Karpas-422 (cell line): ENCODE measurements around the gene WIPI1. TPM values are rescaled to one million over a fixed set of nuclear protein-coding genes. Genes with fewer than 3 reads are reported as not detected.

ENCODE experiments used
- DNase-seq: peaks from one replicate; pipeline ENCODE4 v3.0.0-alpha.2; 2015
- H2AFZ ChIP-seq: fragments of 200-600 bp; sonication (generic); 2 replicates; pipeline ENCODE4 v1.6.1; 2014; ENCODE audit warnings: antibody characterized with exemption, low read length, mixed read lengths
- H3K27ac ChIP-seq: fragments of 200-600 bp; sonication (generic); 2 replicates; pipeline ENCODE4 v1.5.1; 2014; ENCODE audit warnings: mild to moderate bottlenecking, low read length, moderate library complexity
- H3K27me3 ChIP-seq: fragments of 200-600 bp; sonication (generic); 2 replicates; pipeline ENCODE4 v1.6.1; 2014; ENCODE audit warnings: low read length, mixed read lengths
- H3K36me3 ChIP-seq: fragments of 200-600 bp; sonication (generic); 2 replicates; pipeline ENCODE4 v1.6.1; 2014; ENCODE audit warnings: low read length, mixed read lengths; ENCODE audit not compliant: insufficient read depth
- H3K4me1 ChIP-seq: fragments of 200-600 bp; sonication (generic); 2 replicates; pipeline ENCODE4 v1.6.1; 2014; ENCODE audit warnings: mild to moderate bottlenecking, low read length, mixed read lengths
- H3K4me2 ChIP-seq: fragments of 200-600 bp; sonication (generic); 2 replicates; pipeline ENCODE4 v1.6.1; 2014; ENCODE audit warnings: low read length, low read depth, mild to moderate bottlenecking; ENCODE audit not compliant: poor library complexity, severe bottlenecking
- H3K4me3 ChIP-seq: fragments of 200-600 bp; sonication (generic); 2 replicates; pipeline ENCODE4 v1.5.1; 2014; ENCODE audit warnings: mild to moderate bottlenecking, antibody characterized with exemption, low read length, mixed read lengths
- H3K79me2 ChIP-seq: fragments of 200-600 bp; sonication (generic); 2 replicates; pipeline ENCODE4 v1.6.1; 2014; ENCODE audit warnings: mild to moderate bottlenecking, low read length, mixed read lengths
- H3K9ac ChIP-seq: fragments of 200-600 bp; sonication (generic); 2 replicates; pipeline ENCODE4 v1.6.0; 2014; ENCODE audit warnings: low read length
- H3K9me2 ChIP-seq: fragments of 200-600 bp; sonication (generic), shearing (Covaris generic); replicated peaks from 2 replicates; pipeline ENCODE4 v1.6.0; 2014; ENCODE audit warnings: mild to moderate bottlenecking, low read length, moderate library complexity; ENCODE audit not compliant: insufficient read depth
- H3K9me3 ChIP-seq: fragments of 300-700, 200-600 bp; sonication (generic); 2 replicates; pipeline ENCODE4 v1.6.1; 2014; ENCODE audit warnings: low read length, mixed read lengths
- H4K20me1 ChIP-seq: fragments of 200-600 bp; sonication (generic); 2 replicates; pipeline ENCODE4 v1.6.1; 2014; ENCODE audit warnings: mild to moderate bottlenecking, antibody characterized with exemption, low read length, low read depth; ENCODE audit not compliant: insufficient read depth
- total RNA-seq: library from RNA; depleted of rRNA; stranded (reverse); fragments of >200 nt; shearing (Covaris generic); gene quantifications from 2 replicates; pipeline ENCODE4 v1.2.3, GENCODE V29; 2014; ENCODE audit warnings: low replicate concordance

Gene WIPI1
- total RNA-seq, 1 experiment from 2014 or later, result 28.7 TPM

DNA sequence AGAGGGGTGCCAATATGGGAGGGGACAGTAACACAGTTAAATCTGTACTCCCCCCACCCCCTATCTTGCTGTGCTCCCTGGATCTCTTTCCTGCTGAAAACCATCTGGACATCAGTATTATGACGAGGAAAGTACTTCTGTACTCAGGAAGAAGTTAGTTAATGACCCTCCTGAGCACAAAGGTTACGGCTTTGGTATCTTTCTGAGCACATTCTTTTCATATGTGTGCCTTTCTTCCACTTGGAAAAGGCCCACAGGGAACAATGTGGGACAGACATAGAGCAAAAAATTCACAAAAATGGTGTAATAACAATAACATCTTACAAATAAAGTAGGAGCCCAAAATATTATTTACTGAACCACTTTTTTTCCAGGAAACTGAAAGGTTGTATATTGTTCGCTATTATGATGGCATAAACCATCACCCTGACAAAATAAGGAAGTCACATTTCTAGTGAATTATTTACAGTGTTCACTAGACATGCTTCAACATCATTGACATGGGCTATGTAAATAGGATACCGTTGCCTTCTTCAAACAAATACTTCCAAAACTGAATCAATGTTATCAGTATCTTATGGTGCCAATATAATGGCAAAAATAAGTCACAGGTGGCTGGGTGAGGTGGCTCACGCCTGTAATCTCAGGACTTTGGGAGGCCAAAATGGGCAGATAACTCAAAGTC is 5.5 kb downstream of the WIPI1 start:
- H3K4me2 ChIP-seq, result no peak overlapping the region
- H3K4me3 ChIP-seq, result no peak overlapping the region
- no peaks in the 10 kb centered on the region for H3K9me2 ChIP-seq
- H3K27ac ChIP-seq, result no peak overlapping the region
- H3K27me3 ChIP-seq, result no peaks in the 10 kb centered on the region
- H3K79me2 ChIP-seq, result no peaks in the 10 kb centered on the region
- no peaks in the 10 kb centered on the region for H3K36me3 ChIP-seq
- 0 out of 2 replicates have a peak, but pooled peaks cover 6% of the 10 kb centered on the region for H4K20me1 ChIP-seq
- H2AFZ ChIP-seq, result no peak overlapping the region
- H3K9ac ChIP-seq, result no peak overlapping the region
- H3K4me1 ChIP-seq, result peaks cover 19% of the 10 kb centered on the region
- DNase-seq, result no peak
- no peaks in the 10 kb centered on the region for H3K9me3 ChIP-seq

DNA sequence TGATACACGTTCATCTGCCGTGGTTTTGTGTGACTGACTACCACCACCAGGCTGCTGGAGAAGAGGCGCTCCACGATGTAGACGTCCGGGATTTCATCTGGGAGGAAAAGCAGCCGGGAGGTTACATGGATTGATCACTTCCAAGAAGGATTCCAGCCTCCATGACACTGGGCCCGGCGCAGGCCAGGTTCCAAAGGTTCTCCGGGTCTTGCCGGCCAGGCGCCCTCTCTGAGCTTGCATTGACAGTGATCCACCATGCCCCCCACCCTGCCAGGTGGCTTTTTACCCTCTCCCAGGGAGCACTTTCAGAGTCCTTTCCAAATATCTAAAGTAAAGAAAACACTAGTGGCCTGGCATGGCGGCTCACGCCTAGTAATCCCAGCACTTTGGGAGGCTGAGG is 6.5 kb downstream of the WIPI1 start:
- H3K27me3 ChIP-seq, result no peaks in the 10 kb centered on the region
- H4K20me1 ChIP-seq, result 0 out of 2 replicates have a peak, but pooled peaks cover 6% of the 10 kb centered on the region
- H3K4me2 ChIP-seq, result no peak overlapping the region
- no peak overlapping the region for H3K9ac ChIP-seq
- no peak overlapping the region for H2AFZ ChIP-seq
- no peaks in the 10 kb centered on the region for H3K9me2 ChIP-seq
- H3K79me2 ChIP-seq, result no peaks in the 10 kb centered on the region
- no peak for DNase-seq
- H3K4me3 ChIP-seq, result no peak overlapping the region
- H3K4me1 ChIP-seq, result peaks cover 14% of the 10 kb centered on the region
- no peaks in the 10 kb centered on the region for H3K36me3 ChIP-seq
- H3K9me3 ChIP-seq, result no peaks in the 10 kb centered on the region
- no peak overlapping the region for H3K27ac ChIP-seq

DNA sequence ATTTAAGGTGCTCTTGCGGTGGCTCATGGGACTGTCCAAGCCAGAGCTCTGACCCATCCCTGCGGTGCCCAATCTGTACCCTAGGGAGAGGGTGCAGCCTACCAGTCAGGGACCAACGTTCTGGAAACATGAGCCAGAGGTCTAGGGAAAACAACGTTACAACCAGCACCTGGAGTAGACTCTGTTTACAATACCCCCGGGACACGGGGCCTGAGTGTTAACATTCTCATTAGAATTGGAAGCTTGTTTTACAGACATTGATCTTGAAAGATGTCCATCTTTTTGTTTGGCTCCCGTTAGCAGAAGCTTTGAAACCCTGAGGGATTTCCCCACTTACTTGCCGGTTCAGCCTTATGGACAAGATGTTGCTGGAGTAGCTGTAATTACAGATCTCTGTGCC is 6.9 kb downstream of the WIPI1 start:
- no peak for DNase-seq
- Histone ChIP-seq H2AFZ (no peak overlapping the region), H3K79me2 (no peaks in the 10 kb centered on the region), H3K4me1 (peaks cover 14% of the 10 kb centered on the region), H3K27me3 (no peaks in the 10 kb centered on the region), H3K36me3 (no peaks in the 10 kb centered on the region), H3K4me2 (no peak overlapping the region), H4K20me1 (0 out of 2 replicates have a peak, but pooled peaks cover 6% of the 10 kb centered on the region), H3K9ac (no peak overlapping the region), H3K4me3 (no peak overlapping the region), H3K9me3 (no peaks in the 10 kb centered on the region), H3K27ac (no peak overlapping the region), H3K9me2 (no peaks in the 10 kb centered on the region)

DNA sequence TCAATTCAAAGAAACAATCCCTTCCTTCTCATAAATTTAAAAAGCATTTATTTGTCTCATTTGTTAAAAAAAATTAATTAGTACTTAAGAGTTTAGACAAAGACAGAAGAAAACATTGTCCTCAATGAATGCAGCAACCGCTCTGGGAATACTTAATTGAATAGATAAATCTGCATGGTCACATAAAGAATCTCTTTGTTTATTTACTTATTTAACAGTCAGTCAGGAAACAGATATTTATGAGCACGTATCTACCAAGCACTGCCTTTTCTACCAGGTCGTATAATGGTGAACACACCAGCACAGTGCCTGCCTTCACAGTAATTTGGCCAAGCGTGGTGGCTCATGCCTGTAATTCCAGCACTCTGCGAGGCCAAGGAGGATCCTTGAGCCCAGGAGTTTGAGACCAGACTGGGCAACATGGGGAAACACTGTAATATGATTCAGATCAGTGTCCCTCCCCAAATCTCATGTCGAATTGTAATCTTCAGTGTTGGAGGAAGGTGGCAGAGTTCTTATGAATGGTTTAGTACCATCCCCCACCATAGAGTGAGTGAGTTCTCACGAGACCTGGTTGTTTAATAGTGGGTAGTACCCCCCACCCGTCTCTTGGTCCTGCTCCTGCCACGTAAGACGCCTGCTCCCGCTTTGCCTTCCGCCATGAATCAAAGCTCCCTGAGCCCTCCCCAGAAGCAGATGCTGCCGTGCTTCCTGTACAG is 8.1 kb downstream of the WIPI1 start:
- Histone ChIP-seq H3K9me3 (no peaks in the 10 kb centered on the region), H2AFZ (no peak overlapping the region), H3K9me2 (no peaks in the 10 kb centered on the region), H3K27ac (no peak overlapping the region), H3K9ac (no peak overlapping the region), H3K79me2 (no peaks in the 10 kb centered on the region), H3K27me3 (no peaks in the 10 kb centered on the region), H3K4me2 (no peak overlapping the region), H3K36me3 (no peaks in the 10 kb centered on the region), H4K20me1 (0 out of 2 replicates have a peak, but pooled peaks cover 2% of the 10 kb centered on the region), H3K4me1 (peaks cover 14% of the 10 kb centered on the region), H3K4me3 (no peak overlapping the region)
- no peak for DNase-seq

DNA sequence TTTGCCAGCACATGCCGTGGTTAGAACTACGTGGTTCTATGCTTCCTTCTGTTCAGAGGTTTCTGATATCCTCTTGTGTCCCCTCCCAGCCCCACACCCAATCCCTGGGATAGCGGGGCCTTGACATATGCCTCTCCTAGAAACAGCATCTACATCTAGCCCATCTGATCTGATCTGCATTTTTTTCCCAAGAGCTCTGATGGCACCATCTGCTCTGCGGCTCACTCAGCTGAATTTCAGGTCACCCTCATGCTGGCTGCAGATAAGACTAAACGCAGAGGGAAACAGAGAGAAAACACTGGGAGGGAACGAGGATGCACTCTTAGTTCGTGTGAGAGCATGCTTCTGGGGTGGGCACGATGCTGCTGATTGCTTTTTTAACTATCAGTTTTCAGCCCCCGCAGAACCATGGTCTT is 10.7 kb downstream of the WIPI1 start:
- DNase-seq, result no peak
- H3K36me3 ChIP-seq, result no peaks in the 10 kb centered on the region
- no peaks in the 10 kb centered on the region for H3K79me2 ChIP-seq
- no peak overlapping the region for H3K9ac ChIP-seq
- H2AFZ ChIP-seq, result no peak overlapping the region
- H3K9me3 ChIP-seq, result no peaks in the 10 kb centered on the region
- peaks cover 17% of the 10 kb centered on the region for H3K4me1 ChIP-seq
- no peaks in the 10 kb centered on the region for H3K27me3 ChIP-seq
- no peaks in the 10 kb centered on the region for H3K9me2 ChIP-seq
- H3K4me3 ChIP-seq, result no peak overlapping the region
- no peak overlapping the region for H3K27ac ChIP-seq
- no peak overlapping the region for H3K4me2 ChIP-seq
- H4K20me1 ChIP-seq, result no peaks in the 10 kb centered on the region

DNA sequence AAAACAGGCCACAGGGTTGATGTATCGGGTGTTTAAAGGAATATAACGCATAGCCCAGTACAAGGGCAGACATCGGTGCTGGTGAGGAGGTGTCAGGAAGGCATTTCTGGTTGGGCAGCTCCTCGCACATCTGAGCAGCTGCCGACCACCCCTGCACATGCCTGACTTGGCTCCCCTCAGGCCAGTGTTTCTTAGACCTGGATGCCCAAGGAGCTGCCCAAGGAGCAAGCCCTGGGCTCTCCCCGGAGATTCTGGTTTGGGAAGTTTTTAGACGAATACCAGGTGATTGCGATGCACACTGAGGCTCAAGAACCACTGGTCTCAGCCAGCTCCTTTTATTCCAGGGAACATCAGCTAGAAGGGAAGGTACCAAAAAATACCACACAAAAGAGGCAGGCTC is 11.6 kb downstream of the WIPI1 start:
- no peak overlapping the region for H3K27ac ChIP-seq
- no peak overlapping the region for H2AFZ ChIP-seq
- H3K4me2 ChIP-seq, result no peak overlapping the region
- no peaks in the 10 kb centered on the region for H3K36me3 ChIP-seq
- H3K79me2 ChIP-seq, result no peaks in the 10 kb centered on the region
- H3K9ac ChIP-seq, result no peak overlapping the region
- H3K4me3 ChIP-seq, result no peak overlapping the region
- H3K9me2 ChIP-seq, result no peaks in the 10 kb centered on the region
- no peaks in the 10 kb centered on the region for H3K27me3 ChIP-seq
- H4K20me1 ChIP-seq, result no peaks in the 10 kb centered on the region
- H3K9me3 ChIP-seq, result no peaks in the 10 kb centered on the region
- DNase-seq, result no peak
- H3K4me1 ChIP-seq, result peaks cover 27% of the 10 kb centered on the region

DNA sequence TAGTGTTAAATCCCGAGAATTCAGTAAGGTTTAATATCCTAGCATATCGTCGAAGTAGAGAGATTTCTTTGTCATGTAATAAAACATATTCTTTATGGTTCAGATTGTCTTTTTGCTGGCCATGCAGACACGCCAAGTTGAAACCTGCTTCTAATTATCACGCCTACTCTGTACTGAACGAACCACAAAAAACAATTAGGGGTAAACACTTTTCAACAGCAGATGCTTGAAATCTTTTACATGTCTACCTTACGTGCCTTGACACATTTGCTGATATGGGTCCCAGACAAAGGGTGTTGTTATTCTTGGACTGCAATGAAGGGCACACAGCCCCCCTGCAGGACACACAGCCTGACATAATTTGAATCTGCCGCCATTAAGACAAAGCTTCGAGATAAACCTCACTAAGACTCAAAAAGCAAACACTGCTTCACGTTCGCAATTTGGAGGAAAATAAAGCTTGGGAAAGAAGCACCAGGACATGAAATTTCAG is 13.3 kb downstream of the WIPI1 start:
- no peak overlapping the region for H3K9ac ChIP-seq

DNA sequence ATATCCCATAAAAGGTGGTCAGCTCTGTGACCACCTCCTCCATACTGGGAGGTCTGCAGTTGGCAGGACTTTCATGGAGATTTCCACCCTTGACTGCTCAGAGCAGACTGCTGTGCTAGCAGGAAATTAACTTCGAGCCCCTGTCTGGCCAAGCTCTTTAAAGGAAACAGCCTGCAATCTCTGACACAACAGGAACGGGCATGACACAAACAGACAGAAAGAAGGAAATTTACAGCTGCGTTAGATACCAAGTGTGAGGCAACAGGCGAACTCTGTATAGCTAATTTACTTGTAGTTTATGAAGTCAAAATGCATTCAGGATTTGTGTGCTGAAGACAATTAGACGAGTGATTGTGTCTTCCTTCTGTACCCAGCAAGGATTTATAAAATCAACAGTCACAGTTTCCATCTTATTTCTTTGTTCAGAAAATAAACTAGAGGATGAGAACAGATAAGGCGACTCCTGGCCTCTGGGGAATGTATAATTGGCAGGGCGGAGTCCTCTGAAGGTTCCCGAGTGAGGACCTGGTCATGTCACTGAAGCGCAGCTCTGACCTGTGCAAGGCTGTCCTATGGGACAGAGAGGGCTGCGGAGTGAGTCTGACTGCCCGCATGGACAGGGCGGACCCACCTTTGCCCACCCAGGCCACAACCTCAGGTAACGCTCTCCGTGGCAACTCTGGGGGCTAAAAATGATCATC is 16.1 kb downstream of the WIPI1 start:
- H3K27ac ChIP-seq, result peak overlapping the region; percentile 75
- no peaks in the 10 kb centered on the region for H3K27me3 ChIP-seq
- DNase-seq, result peak; percentile 49
- peak overlapping the region; percentile 58 for H3K4me2 ChIP-seq
- no peaks in the 10 kb centered on the region for H4K20me1 ChIP-seq
- peak overlapping the region; percentile 6 for H3K4me3 ChIP-seq
- 0 out of 2 replicates have a peak overlapping the region, but pooled peaks have one; percentile 27 for H2AFZ ChIP-seq
- H3K9me3 ChIP-seq, result no peaks in the 10 kb centered on the region
- H3K4me1 ChIP-seq, result peaks cover 48% of the 10 kb centered on the region
- peak overlapping the region; percentile 45 for H3K9ac ChIP-seq
- no peaks in the 10 kb centered on the region for H3K36me3 ChIP-seq
- H3K79me2 ChIP-seq, result no peaks in the 10 kb centered on the region
- no peaks in the 10 kb centered on the region for H3K9me2 ChIP-seq

More for the DNA sequence above, 13.3 kb downstream of the WIPI1 start:
- no peak overlapping the region for H3K27ac ChIP-seq
- H3K4me2 ChIP-seq, result no peak overlapping the region
- H3K4me3 ChIP-seq, result no peak overlapping the region
- no peaks in the 10 kb centered on the region for H3K9me3 ChIP-seq
- no peak for DNase-seq
- no peaks in the 10 kb centered on the region for H3K36me3 ChIP-seq
- H3K27me3 ChIP-seq, result no peaks in the 10 kb centered on the region
- H4K20me1 ChIP-seq, result no peaks in the 10 kb centered on the region
- H3K9me2 ChIP-seq, result no peaks in the 10 kb centered on the region
- H3K79me2 ChIP-seq, result no peaks in the 10 kb centered on the region
- H2AFZ ChIP-seq, result no peak overlapping the region
- peaks cover 43% of the 10 kb centered on the region for H3K4me1 ChIP-seq
